HUES6 (cell line): Measurements from ENCODE around the gene STARD3.

Source experiments
- H3K27ac ChIP-seq: 2 replicates; pipeline ENCODE4 v1.7.0; 2013; ENCODE audit warnings: low read depth, mild to moderate bottlenecking, low read length, inconsistent platforms
- H3K27me3 ChIP-seq: 2 replicates; pipeline ENCODE4 v1.6.1; 2013; ENCODE audit warnings: low read length; ENCODE audit not compliant: control insufficient read depth, insufficient read depth
- H3K36me3 ChIP-seq: 2 replicates; pipeline ENCODE4 v1.6.1; 2013; ENCODE audit warnings: low read length; ENCODE audit not compliant: control insufficient read depth, insufficient read depth
- H3K4me1 ChIP-seq: 2 replicates; pipeline ENCODE4 v1.6.1; 2013; ENCODE audit warnings: low read length; ENCODE audit not compliant: control insufficient read depth, insufficient read depth
- H3K4me3 ChIP-seq: 2 replicates; pipeline ENCODE4 v1.5.1; 2013; ENCODE audit warnings: low read depth, low read length
- H3K9ac ChIP-seq: one replicate; pipeline ENCODE4 v1.6.1; 2013; ENCODE audit warnings: mild to moderate bottlenecking, low read length
- H3K9me3 ChIP-seq: 2 replicates; pipeline ENCODE4 v1.6.1; 2013; ENCODE audit warnings: low read depth, low read length; ENCODE audit not compliant: control insufficient read depth, insufficient read depth

Gene STARD3

GRCh38 chr17:39642291-39643074 lies 5.5 kb downstream of the STARD3 start:
- no peaks in the 10 kb centered on the region for H3K27me3 ChIP-seq
- H3K4me3 ChIP-seq = no peak overlapping the region
- no peaks in the 10 kb centered on the region for H3K9me3 ChIP-seq
- H3K27ac ChIP-seq = no peak overlapping the region
- H3K9ac ChIP-seq = no peak overlapping the region
- no peaks in the 10 kb centered on the region for H3K36me3 ChIP-seq
- peaks cover 46% of the 10 kb centered on the region for H3K4me1 ChIP-seq

- H3K36me3 ChIP-seq = no peaks in the 10 kb centered on the region
- H3K4me1 ChIP-seq = peaks cover 40% of the 10 kb centered on the region
- H3K9ac ChIP-seq = no peak overlapping the region
- no peak overlapping the region for H3K27ac ChIP-seq
- H3K9me3 ChIP-seq = no peaks in the 10 kb centered on the region
- H3K27me3 ChIP-seq = no peaks in the 10 kb centered on the region
- no peak overlapping the region for H3K4me3 ChIP-seq
These were observed 6.3 kb downstream of the STARD3 start for GRCh38 chr17:39643271-39643670.

GRCh38 chr17:39647256-39647655 lies 10.3 kb downstream of the STARD3 start:
- no peaks in the 10 kb centered on the region for H3K9me3 ChIP-seq
- H3K27ac ChIP-seq = no peak overlapping the region
- peaks cover 40% of the 10 kb centered on the region for H3K4me1 ChIP-seq
- H3K9ac ChIP-seq = no peak overlapping the region
- H3K27me3 ChIP-seq = no peaks in the 10 kb centered on the region
- H3K36me3 ChIP-seq = 0 out of 2 replicates have a peak, but pooled peaks cover 4% of the 10 kb centered on the region
- H3K4me3 ChIP-seq = no peak overlapping the region

- Histone ChIP-seq H3K9me3 (no peaks in the 10 kb centered on the region), H3K27ac (no peak overlapping the region), H3K36me3 (0 out of 2 replicates have a peak, but pooled peaks cover 4% of the 10 kb centered on the region), H3K27me3 (no peaks in the 10 kb centered on the region), H3K4me3 (no peak overlapping the region), H3K4me1 (peaks cover 45% of the 10 kb centered on the region), H3K9ac (no peak overlapping the region)
These were observed 11.8 kb downstream of the STARD3 start for GRCh38 chr17:39648616-39649366.

- H3K9ac ChIP-seq = no peak overlapping the region
- H3K36me3 ChIP-seq = 0 out of 2 replicates have a peak, but pooled peaks cover 4% of the 10 kb centered on the region
- no peaks in the 10 kb centered on the region for H3K9me3 ChIP-seq
- peaks cover 36% of the 10 kb centered on the region for H3K4me1 ChIP-seq
- H3K4me3 ChIP-seq = no peak overlapping the region
- no peaks in the 10 kb centered on the region for H3K27me3 ChIP-seq
- no peak overlapping the region for H3K27ac ChIP-seq
These were observed 13.2 kb downstream of the STARD3 start for GRCh38 chr17:39650121-39650579.

GRCh38 chr17:39651923-39652586 lies 15.1 kb downstream of the STARD3 start:
- Histone ChIP-seq H3K27me3 (no peaks in the 10 kb centered on the region), H3K27ac (no peak overlapping the region), H3K36me3 (0 out of 2 replicates have a peak, but pooled peaks cover 4% of the 10 kb centered on the region), H3K9ac (no peak overlapping the region), H3K4me1 (peaks cover 31% of the 10 kb centered on the region), H3K4me3 (no peak overlapping the region), H3K9me3 (no peaks in the 10 kb centered on the region)

GRCh38 chr17:39652587-39653315 lies 15.8 kb downstream of the STARD3 start:
- Histone ChIP-seq H3K4me1 (peaks cover 31% of the 10 kb centered on the region), H3K36me3 (0 out of 2 replicates have a peak, but pooled peaks cover 4% of the 10 kb centered on the region), H3K27ac (no peak overlapping the region), H3K9me3 (no peaks in the 10 kb centered on the region), H3K4me3 (no peak overlapping the region), H3K9ac (no peak overlapping the region), H3K27me3 (no peaks in the 10 kb centered on the region)

GRCh38 chr17:39653316-39653661 lies 16.3 kb downstream of the STARD3 start:
- H3K4me3 ChIP-seq = no peak overlapping the region
- H3K27me3 ChIP-seq = no peaks in the 10 kb centered on the region
- no peak overlapping the region for H3K9ac ChIP-seq
- peaks cover 31% of the 10 kb centered on the region for H3K4me1 ChIP-seq
- no peak overlapping the region for H3K27ac ChIP-seq
- H3K36me3 ChIP-seq = 0 out of 2 replicates have a peak, but pooled peaks cover 4% of the 10 kb centered on the region
- H3K9me3 ChIP-seq = no peaks in the 10 kb centered on the region

- no peak overlapping the region for H3K9ac ChIP-seq
- no peak overlapping the region for H3K27ac ChIP-seq
- no peak overlapping the region for H3K4me3 ChIP-seq
- no peaks in the 10 kb centered on the region for H3K27me3 ChIP-seq
- peaks cover 28% of the 10 kb centered on the region for H3K4me1 ChIP-seq
- H3K36me3 ChIP-seq = 0 out of 2 replicates have a peak, but pooled peaks cover 7% of the 10 kb centered on the region
- no peaks in the 10 kb centered on the region for H3K9me3 ChIP-seq
These were observed 16.9 kb downstream of the STARD3 start for GRCh38 chr17:39653662-39654331.

- H3K9me3 ChIP-seq = no peaks in the 10 kb centered on the region
These were observed 18.2 kb downstream of the STARD3 start for GRCh38 chr17:39655105-39655504.

More at GRCh38 chr17:39655105-39655504, 18.2 kb downstream of the STARD3 start:
- Histone ChIP-seq H3K9ac (no peak overlapping the region), H3K27me3 (no peaks in the 10 kb centered on the region), H3K27ac (no peak overlapping the region), H3K36me3 (peaks cover 11% of the 10 kb centered on the region), H3K4me1 (peaks cover 26% of the 10 kb centered on the region), H3K4me3 (no peak overlapping the region)
